ENCODE measurements around the gene KLF7.

DNA sequence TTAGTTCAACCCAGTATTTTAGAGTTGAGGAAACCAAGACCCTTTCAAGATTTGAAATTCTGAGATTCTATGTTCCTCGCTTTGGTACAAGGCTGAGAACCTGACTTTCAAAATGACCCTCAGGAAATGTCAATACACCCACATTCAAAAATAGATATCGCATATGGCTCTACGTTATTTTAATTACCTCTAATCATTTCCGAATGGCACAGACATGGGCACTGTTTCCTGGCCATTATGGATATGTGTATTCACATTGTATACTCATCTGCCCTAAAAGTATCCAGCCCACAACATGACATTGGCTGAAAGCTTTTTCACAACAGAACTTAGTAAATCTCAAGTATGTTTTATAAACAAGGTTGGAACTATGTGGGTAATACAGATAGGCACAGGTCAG lies 6.7 kb downstream of the KLF7 start:
- TF ChIP-seq, protein P1, sequence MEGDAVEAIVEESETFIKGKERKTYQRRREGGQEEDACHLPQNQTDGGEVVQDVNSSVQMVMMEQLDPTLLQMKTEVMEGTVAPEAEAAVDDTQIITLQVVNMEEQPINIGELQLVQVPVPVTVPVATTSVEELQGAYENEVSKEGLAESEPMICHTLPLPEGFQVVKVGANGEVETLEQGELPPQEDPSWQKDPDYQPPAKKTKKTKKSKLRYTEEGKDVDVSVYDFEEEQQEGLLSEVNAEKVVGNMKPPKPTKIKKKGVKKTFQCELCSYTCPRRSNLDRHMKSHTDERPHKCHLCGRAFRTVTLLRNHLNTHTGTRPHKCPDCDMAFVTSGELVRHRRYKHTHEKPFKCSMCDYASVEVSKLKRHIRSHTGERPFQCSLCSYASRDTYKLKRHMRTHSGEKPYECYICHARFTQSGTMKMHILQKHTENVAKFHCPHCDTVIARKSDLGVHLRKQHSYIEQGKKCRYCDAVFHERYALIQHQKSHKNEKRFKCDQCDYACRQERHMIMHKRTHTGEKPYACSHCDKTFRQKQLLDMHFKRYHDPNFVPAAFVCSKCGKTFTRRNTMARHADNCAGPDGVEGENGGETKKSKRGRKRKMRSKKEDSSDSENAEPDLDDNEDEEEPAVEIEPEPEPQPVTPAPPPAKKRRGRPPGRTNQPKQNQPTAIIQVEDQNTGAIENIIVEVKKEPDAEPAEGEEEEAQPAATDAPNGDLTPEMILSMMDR (IDR thresholded peaks at IDR 0.05; ENCODE audit: poor library complexity) = no peak
- no peak for TF ChIP-seq EZH2 (IDR thresholded peaks at IDR 0.05; ENCODE audit: borderline replicate concordance)
